HEK293 (cell line): Measurements from ENCODE around the gene ADIG.

Experiments
- CTCF ChIA-PET: fragments of 350-600 bp; formaldehyde crosslinking; extraction: SDS; loops from one replicate; lab custom pipeline; 2021; ENCODE audit warnings: antibody characterized with exemption; lab: Yijun Ruan, JAX
- POLR2A ChIA-PET: fragments of 300-600 bp; formaldehyde crosslinking; extraction: SDS; loops from one replicate; lab custom pipeline; 2020; ENCODE audit warnings: antibody characterized with exemption, inconsistent platforms; lab: Yijun Ruan, JAX
- H3K27ac ChIP-seq: fragments of 200-500 bp; sonication (Bioruptor generic); 2 replicates; pipeline ENCODE4 v1.5.1; 2014; ENCODE audit warnings: low read depth, low read length, control low read depth, inconsistent platforms; ENCODE audit errors: extremely low read depth
- H3K36me3 ChIP-seq, 2 experiments: fragments of 200-500 bp in 1 of 2; sonication (Bioruptor generic) in 1 of 2; 1 replicate in 1 of 2; 2 replicates in 1 of 2; pipeline ENCODE4 v1.5.1; 2014 to 2017; ENCODE audit warnings: inconsistent platforms in 2 of 2, low read length in 2 of 2; ENCODE audit not compliant: control insufficient read depth in 2 of 2, insufficient read depth in 1 of 2
- H3K4me1 ChIP-seq: fragments of 200-500 bp; sonication (Bioruptor generic); 2 replicates; pipeline ENCODE4 v1.5.1; 2014; ENCODE audit warnings: mild to moderate bottlenecking, low read length, inconsistent platforms; ENCODE audit not compliant: control insufficient read depth, insufficient read depth
- H3K4me3 ChIP-seq: 2 replicates; pipeline ENCODE4 v1.5.1; 2011; ENCODE audit warnings: low read depth, mild to moderate bottlenecking, control low read depth, low read length, moderate library complexity
- H3K9me3 ChIP-seq: fragments of 200-500 bp; sonication (Bioruptor generic); 2 replicates; pipeline ENCODE4 v1.5.1; 2014; ENCODE audit warnings: low read depth, low read length, inconsistent platforms; ENCODE audit not compliant: control insufficient read depth, insufficient read depth
- CTCF ChIP-seq: fragments of 450-650 bp; formaldehyde crosslinking; IDR thresholded peaks from 2 replicates; pipeline ENCODE4 v1.5.1; 2016; ENCODE audit warnings: missing biosample characterization, missing genetic modification characterization
- GLIS1 ChIP-seq: fragments of 450-650 bp; formaldehyde crosslinking; IDR thresholded peaks from 2 replicates; pipeline ENCODE4 v1.5.1; 2016; ENCODE audit warnings: missing biosample characterization, missing genetic modification characterization
- INSM2 ChIP-seq: fragments of 450-650 bp; formaldehyde crosslinking; IDR thresholded peaks from 2 replicates; pipeline ENCODE4 v1.5.1; 2016; ENCODE audit warnings: missing biosample characterization, missing genetic modification characterization
- KLF16 ChIP-seq: fragments of 450-650 bp; formaldehyde crosslinking; IDR thresholded peaks from 2 replicates; pipeline ENCODE4 v1.5.1; 2017; ENCODE audit warnings: missing biosample characterization, missing genetic modification characterization
- KLF8 ChIP-seq: fragments of 450-650 bp; formaldehyde crosslinking; IDR thresholded peaks from 2 replicates; pipeline ENCODE4 v1.5.1; 2016; ENCODE audit warnings: missing biosample characterization, missing genetic modification characterization
- KLF9 ChIP-seq: fragments of 450-650 bp; formaldehyde crosslinking; IDR thresholded peaks from 2 replicates; pipeline ENCODE4 v1.5.1; 2016; ENCODE audit warnings: missing biosample characterization, missing genetic modification characterization, low read depth
- PRDM2 ChIP-seq: fragments of 450-650 bp; formaldehyde crosslinking; IDR thresholded peaks from 2 replicates; pipeline ENCODE4 v1.5.1; 2016; ENCODE audit warnings: missing biosample characterization, missing genetic modification characterization, borderline replicate concordance
- SP2 ChIP-seq: fragments of 450-650 bp; formaldehyde crosslinking; IDR thresholded peaks from 2 replicates; pipeline ENCODE4 v1.5.1; 2016; ENCODE audit warnings: missing biosample characterization, missing genetic modification characterization
- SP3 ChIP-seq: fragments of 450-650 bp; formaldehyde crosslinking; IDR thresholded peaks from 2 replicates; pipeline ENCODE4 v1.5.1; 2016; ENCODE audit warnings: missing biosample characterization, missing genetic modification characterization
- TCF7L2 ChIP-seq: IDR thresholded peaks from 2 replicates; pipeline ENCODE4 v1.6.1; 2011; ENCODE audit warnings: low read depth, mild to moderate bottlenecking, inconsistent platforms, low read length, moderate library complexity, borderline replicate concordance
- WT1 ChIP-seq: fragments of 450-650 bp; formaldehyde crosslinking; IDR thresholded peaks from 2 replicates; pipeline ENCODE4 v1.5.1; 2016; ENCODE audit warnings: missing biosample characterization, missing genetic modification characterization
- ZBTB20 ChIP-seq: fragments of 450-650 bp; formaldehyde crosslinking; IDR thresholded peaks from 2 replicates; pipeline ENCODE4 v1.5.1; 2016; ENCODE audit warnings: missing biosample characterization, missing genetic modification characterization
- ZFHX2 ChIP-seq: fragments of 450-650 bp; formaldehyde crosslinking; conservative IDR thresholded peaks from 2 replicates; pipeline ENCODE4 v1.5.1; 2016; ENCODE audit warnings: missing biosample characterization, missing genetic modification characterization
- ZFP69B ChIP-seq: fragments of 450-650 bp; formaldehyde crosslinking; IDR thresholded peaks from 2 replicates; pipeline ENCODE4 v1.5.1; 2016; ENCODE audit warnings: missing biosample characterization, missing genetic modification characterization
- ZIC2 ChIP-seq: fragments of 450-650 bp; formaldehyde crosslinking; IDR thresholded peaks from 2 replicates; pipeline ENCODE4 v1.5.1; 2016; ENCODE audit warnings: missing biosample characterization, missing genetic modification characterization
- ZNF335 ChIP-seq: fragments of 450-650 bp; formaldehyde crosslinking; conservative IDR thresholded peaks from 2 replicates; pipeline ENCODE4 v1.5.1; 2016; ENCODE audit warnings: missing biosample characterization, missing genetic modification characterization
- ZNF398 ChIP-seq: fragments of 450-650 bp; formaldehyde crosslinking; IDR thresholded peaks from 2 replicates; pipeline ENCODE4 v1.5.1; 2017; ENCODE audit warnings: missing biosample characterization, missing genetic modification characterization
- ZNF548 ChIP-seq: fragments of 450-650 bp; formaldehyde crosslinking; IDR thresholded peaks from 2 replicates; pipeline ENCODE4 v1.5.1; 2016; ENCODE audit warnings: missing biosample characterization, missing genetic modification characterization
- ZNF585B ChIP-seq: fragments of 450-650 bp; formaldehyde crosslinking; IDR thresholded peaks from 2 replicates; pipeline ENCODE4 v1.5.1; 2016; ENCODE audit warnings: missing biosample characterization, missing genetic modification characterization
- ZNF600 ChIP-seq: fragments of 450-650 bp; formaldehyde crosslinking; IDR thresholded peaks from 2 replicates; pipeline ENCODE4 v1.5.1; 2016; ENCODE audit warnings: missing biosample characterization, missing genetic modification characterization
- ZNF626 ChIP-seq: fragments of 450-650 bp; sonication (Bioruptor Pico); formaldehyde crosslinking; IDR thresholded peaks from 2 replicates; pipeline ENCODE4 v1.5.1; 2018; ENCODE audit warnings: missing biosample characterization, missing genetic modification characterization, inconsistent platforms
- ZNF692 ChIP-seq: fragments of 450-650 bp; formaldehyde crosslinking; IDR thresholded peaks from 2 replicates; pipeline ENCODE4 v1.5.1; 2016; ENCODE audit warnings: missing biosample characterization, missing genetic modification characterization
- ZNF76 ChIP-seq: fragments of 450-650 bp; formaldehyde crosslinking; IDR thresholded peaks from 2 replicates; pipeline ENCODE4; 2016; ENCODE audit warnings: low read depth, missing biosample characterization, missing genetic modification characterization, borderline replicate concordance

The ADIG gene

GRCh38 chr20:38601216-38602184 is 20.5 kb downstream of the ADIG start, which contains the start of gene ARHGAP40:
Gene ARHGAP40, plus strand, starts transcription at chr20:38601809.
- Histone ChIP-seq H3K27ac (no peak within 1 kb of the TSS), H3K4me3 (no peak within 1 kb of the TSS), H3K36me3 (no peaks in the 10 kb centered on the region), H3K4me1 (no peaks in the 10 kb centered on the region; the same call in 1 of the 2 replicates), H3K9me3 (no peaks in the 10 kb centered on the region)
- ChIA-PET POLR2A (no interaction called here), CTCF (no interaction called here)
- TF ChIP-seq KLF9 (tag by site-specific recombination) (peak; percentile 8; the same call in 1 of the 2 replicates), ZNF600 (peak; percentile 68), ZNF626 (no peak), ZNF548 (tag by site-specific recombination) (no peak), WT1 (tag by site-specific recombination) (0 out of 2 replicates have a peak, but pooled peaks have one; percentile 12), INSM2 (tag by site-specific recombination) (no peak), GLIS1 (peak; percentile 13; the same call in 1 of the 2 replicates), TCF7L2 (no peak), ZNF76 (tag by site-specific recombination) (peak; percentile 15; the same call in 1 of the 2 replicates), ZNF398 (tag by site-specific recombination) (peak; percentile 71), ZNF692 (tag by site-specific recombination) (0 out of 2 replicates have a peak, but pooled peaks have one; percentile 32), ZFHX2 (tag by site-specific recombination) (peak; percentile 85), ZFP69B (tag by site-specific recombination) (no peak), KLF8 (tag by site-specific recombination) (peak; percentile 31; the same call in 1 of the 2 replicates), ZNF585B (no peak), ZNF335 (tag by site-specific recombination) (peak; percentile 95), KLF16 (tag by site-specific recombination) (0 out of 2 replicates have a peak, but pooled peaks have one; percentile 31), ZBTB20 (peak; percentile 40; the same call in 1 of the 2 replicates), PRDM2 (tag by site-specific recombination) (no peak), CTCF (peak; percentile 79), ZIC2 (tag by site-specific recombination) (peak; percentile 78), SP3 (tag by site-specific recombination) (peak; percentile 64; the same call in 1 of the 2 replicates), SP2 (peak; percentile 71)
